ENCODE results near the gene UTP14C.
"Not testable (repeated sequence)": the region's sequence is repeated elsewhere in the genome, so short reads cannot be mapped to it uniquely, and the experiment has no call there.

UTP14C gene

DNA sequence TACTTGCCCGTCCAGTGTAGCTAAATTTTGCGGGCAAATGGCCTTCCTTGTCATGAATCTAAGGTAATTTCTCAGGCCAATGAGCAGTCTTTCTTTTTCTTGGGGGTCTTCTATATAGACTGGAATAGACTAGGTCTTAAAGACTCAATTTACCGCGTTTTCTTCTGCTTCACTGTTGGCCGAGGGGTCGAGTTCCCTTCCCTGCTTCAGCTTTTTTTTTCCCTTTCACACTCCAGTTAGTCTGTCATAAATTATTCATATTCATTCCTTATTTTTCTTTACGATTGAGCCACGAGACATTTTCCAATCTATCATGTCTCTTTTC lies 12.0 kb upstream of the UTP14C start:
- Mint-ChIP-seq H3K4me1 (ENCODE audit: low read depth) (peaks cover 32% of the 10 kb centered on the region), H3K9me3 (ENCODE audit: low read depth) (no peaks in the 10 kb centered on the region), H3K4me3 (peak overlapping the region; percentile 100), H3K27me3 (peaks cover 12% of the 10 kb centered on the region), H3K27ac (peak overlapping the region; percentile 95), H3K36me3 (peaks cover 6% of the 10 kb centered on the region)

DNA sequence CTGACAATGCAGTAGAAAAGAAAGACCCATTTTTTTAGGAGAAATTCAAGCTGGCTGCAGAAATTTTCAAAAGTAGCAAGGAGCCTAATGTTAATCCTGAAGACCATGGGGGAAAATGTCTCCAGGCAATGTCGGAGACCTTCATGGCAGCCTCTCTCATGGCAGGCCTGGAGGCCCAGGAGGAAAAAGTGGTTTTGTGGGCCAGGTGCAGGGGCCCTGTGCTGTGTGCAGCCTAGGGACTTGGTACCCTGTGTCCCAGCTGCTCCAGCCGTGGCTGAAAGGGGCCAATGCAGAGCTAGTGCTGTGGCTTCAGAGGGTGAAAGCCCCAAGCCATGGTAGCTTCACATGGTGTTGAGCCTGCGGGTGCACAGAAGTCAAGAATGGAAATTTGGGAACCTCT lies 8.2 kb upstream of the UTP14C start:
- Mint-ChIP-seq H3K27ac (no peak overlapping the region), H3K36me3 (peaks cover 20% of the 10 kb centered on the region), H3K4me1 (ENCODE audit: low read depth) (peaks cover 40% of the 10 kb centered on the region), H3K9me3 (ENCODE audit: low read depth) (no peaks in the 10 kb centered on the region), H3K27me3 (no peaks in the 10 kb centered on the region), H3K4me3 (no peak overlapping the region)

DNA sequence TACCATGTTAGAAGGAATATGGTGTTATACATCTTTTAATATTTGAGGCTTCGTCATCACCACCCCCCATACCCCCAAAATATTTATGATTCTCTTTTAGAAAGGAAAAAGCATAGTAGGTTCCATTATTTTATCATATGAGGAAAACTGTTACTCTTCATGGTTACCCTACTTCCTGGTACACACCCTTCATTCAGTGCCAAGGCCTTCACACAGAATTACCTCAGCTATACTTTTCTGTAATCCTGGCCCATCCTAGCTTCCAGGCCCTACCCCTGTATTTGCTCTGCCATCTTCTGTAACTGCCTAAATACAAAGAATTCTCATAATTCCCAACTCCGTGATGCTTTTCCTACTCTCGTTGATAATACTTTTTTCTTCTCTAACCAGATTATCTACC lies 4.3 kb upstream of the UTP14C start:
- Mint-ChIP-seq H3K27me3 (no peaks in the 10 kb centered on the region), H3K4me1 (ENCODE audit: low read depth) (peaks cover 31% of the 10 kb centered on the region), H3K4me3 (no peak overlapping the region), H3K9me3 (ENCODE audit: low read depth) (no peaks in the 10 kb centered on the region), H3K36me3 (peaks cover 29% of the 10 kb centered on the region), H3K27ac (no peak overlapping the region)

DNA sequence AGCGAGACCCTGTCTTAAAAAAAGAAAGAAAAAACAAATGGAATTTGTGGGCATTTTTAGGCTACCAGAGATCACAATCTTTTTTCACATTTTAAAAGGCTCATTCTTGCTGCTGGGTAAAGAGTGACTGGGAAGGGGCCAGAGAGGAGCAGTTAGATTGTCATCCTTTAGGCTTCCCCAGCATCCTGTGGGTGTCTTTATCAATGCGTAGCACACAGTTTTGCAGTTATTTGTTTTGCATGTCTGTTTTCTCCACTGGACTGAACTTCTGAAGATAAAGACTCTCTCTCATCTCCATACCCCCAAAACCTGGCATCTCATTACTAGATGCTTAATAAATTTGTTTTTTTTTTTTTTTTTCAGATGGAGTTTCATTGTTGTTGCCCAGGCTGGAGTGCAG lies 2.1 kb upstream of the UTP14C start:
- Mint-ChIP-seq H3K27ac (no peak overlapping the region), H3K36me3 (peaks cover 43% of the 10 kb centered on the region), H3K4me1 (ENCODE audit: low read depth) (peaks cover 39% of the 10 kb centered on the region), H3K9me3 (ENCODE audit: low read depth) (no peaks in the 10 kb centered on the region), H3K4me3 (no peak overlapping the region), H3K27me3 (no peaks in the 10 kb centered on the region)

DNA sequence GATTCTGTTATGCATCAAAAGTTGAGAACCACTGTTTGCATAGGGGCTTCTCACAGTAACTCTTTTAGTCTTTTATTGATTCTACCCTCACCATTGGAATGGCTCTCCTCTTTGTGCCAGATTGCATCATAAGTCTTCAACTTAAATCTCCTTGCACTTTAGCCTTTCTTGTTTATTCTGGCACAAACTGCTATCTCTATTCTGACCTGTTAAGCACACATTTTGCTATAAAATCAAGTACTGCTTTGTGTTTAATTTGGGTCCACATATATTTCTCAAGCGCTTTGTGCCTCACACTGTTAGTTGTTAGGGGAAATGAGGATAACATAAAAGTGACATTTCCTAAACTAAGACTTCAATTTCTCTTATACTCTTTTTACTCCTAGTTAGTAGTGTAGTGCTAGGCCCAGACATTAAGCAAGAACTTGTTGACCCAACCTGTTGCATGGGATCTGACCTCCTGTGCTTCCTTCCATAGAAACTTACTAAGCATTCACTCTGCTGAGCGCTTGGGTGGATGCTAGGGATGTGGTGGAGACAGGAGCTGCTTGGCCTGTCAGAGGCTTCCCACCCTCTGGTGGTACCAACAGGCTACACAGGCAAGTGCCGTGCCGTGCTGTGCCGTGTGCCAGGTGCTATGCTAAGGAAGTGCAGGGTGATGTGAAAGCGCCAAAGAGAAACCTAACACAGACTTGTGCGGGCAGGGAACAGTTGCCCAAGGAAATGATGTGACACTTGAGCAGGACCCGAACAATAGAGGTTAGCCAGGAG lies 1.2 kb downstream of the UTP14C start:
- Mint-ChIP-seq H3K27me3 (no peaks in the 10 kb centered on the region), H3K4me3 (no peak overlapping the region)

DNA sequence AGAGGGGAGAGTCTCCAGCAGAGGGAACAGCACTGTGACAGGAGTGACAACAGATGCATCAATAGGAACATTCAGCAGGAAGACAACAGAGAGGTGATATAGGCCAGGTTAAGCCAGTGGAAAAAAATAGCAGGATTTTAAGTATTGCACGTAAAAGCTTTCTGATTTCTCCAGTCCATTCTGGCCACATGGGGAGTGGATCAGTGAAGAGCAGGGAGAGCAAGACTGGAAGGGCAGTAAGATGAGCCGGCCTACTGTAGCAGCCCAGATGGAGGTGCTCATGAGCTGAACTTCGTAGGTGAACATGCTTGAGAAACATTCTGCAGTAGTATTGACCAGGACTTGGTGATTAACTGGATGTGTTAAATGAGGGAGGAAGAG lies 1.7 kb downstream of the UTP14C start:
- Mint-ChIP-seq H3K27ac (no peak overlapping the region), H3K9me3 (ENCODE audit: low read depth) (peaks cover 8% of the 10 kb centered on the region), H3K4me1 (ENCODE audit: low read depth) (peaks cover 27% of the 10 kb centered on the region), H3K27me3 (no peaks in the 10 kb centered on the region), H3K4me3 (no peak overlapping the region), H3K36me3 (peaks cover 50% of the 10 kb centered on the region)

More for the DNA sequence above, 1.2 kb downstream of the UTP14C start:
- Mint-ChIP-seq H3K4me1 (ENCODE audit: low read depth) (peaks cover 29% of the 10 kb centered on the region), H3K27ac (no peak overlapping the region), H3K9me3 (ENCODE audit: low read depth) (peaks cover 8% of the 10 kb centered on the region), H3K36me3 (peaks cover 55% of the 10 kb centered on the region)

DNA sequence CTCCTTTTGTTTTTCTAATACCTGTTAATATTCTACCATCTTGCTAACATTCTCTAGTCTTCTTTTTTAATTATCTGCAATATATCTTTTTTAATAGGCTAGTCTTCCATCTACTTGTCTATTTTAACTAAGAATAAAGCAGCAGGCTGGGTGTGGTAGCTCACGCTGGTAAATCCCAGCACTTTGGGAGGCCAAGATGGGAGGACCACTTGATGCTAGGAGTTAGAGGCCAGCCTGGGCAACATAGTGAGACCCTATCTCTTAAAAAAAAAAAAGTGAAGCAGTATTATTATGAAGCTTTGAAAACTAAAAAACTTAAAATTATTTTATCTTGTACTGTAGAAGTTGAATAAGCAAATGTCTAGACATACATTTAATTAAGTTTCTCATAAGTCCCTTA lies 3.3 kb downstream of the UTP14C start:
- no peaks in the 10 kb centered on the region for H3K27me3 Mint-ChIP-seq
- H3K4me3 Mint-ChIP-seq = no peak overlapping the region
- H3K9me3 Mint-ChIP-seq (ENCODE audit: low read depth) = peaks cover 8% of the 10 kb centered on the region
- H3K4me1 Mint-ChIP-seq (ENCODE audit: low read depth) = peaks cover 29% of the 10 kb centered on the region
- no peak overlapping the region for H3K27ac Mint-ChIP-seq
- H3K36me3 Mint-ChIP-seq = peaks cover 50% of the 10 kb centered on the region

DNA sequence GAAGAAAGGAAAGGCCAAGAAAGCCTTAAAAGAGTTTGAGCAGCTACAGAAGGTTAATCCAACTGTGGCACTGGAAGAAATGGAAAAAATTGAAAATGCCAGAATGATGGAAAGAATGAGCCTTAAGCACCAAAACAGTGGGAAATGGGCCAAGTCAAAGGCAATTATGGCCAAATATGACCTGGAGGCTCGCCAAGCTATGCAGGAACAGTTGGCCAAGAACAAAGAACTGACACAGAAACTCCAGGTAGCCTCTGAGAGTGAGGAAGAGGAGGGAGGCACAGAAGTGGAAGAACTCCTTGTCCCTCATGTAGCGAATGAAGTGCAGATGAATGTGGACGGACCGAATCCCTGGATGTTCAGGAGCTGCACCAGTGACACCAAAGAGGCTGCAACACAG lies 5.1 kb downstream of the UTP14C start:
- Mint-ChIP-seq H3K36me3 (peaks cover 44% of the 10 kb centered on the region), H3K4me1 (ENCODE audit: low read depth) (peaks cover 29% of the 10 kb centered on the region), H3K9me3 (ENCODE audit: low read depth) (peaks cover 8% of the 10 kb centered on the region), H3K27me3 (no peaks in the 10 kb centered on the region), H3K4me3 (no peak overlapping the region), H3K27ac (no peak overlapping the region)

DNA sequence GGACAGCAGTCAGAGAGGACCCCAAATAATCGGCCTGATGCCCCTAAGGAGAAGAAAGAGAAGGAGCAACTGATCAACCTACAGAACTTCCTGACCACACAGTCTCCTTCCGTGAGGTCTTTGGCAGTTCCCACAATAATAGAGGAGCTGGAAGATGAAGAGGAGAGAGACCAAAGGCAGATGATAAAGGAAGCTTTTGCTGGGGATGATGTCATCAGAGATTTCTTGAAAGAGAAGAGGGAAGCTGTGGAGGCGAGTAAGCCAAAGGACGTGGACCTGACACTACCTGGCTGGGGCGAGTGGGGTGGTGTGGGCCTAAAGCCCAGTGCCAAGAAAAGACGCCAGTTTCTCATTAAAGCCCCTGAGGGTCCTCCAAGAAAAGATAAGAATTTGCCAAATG lies 5.9 kb downstream of the UTP14C start:
- H3K9me3 Mint-ChIP-seq (ENCODE audit: low read depth); H3K27me3 Mint-ChIP-seq; H3K4me3 Mint-ChIP-seq; H3K27ac Mint-ChIP-seq: not testable (repeated sequence)
- H3K4me1 Mint-ChIP-seq (ENCODE audit: low read depth) = peaks cover 27% of the 10 kb centered on the region
- peaks cover 41% of the 10 kb centered on the region for H3K36me3 Mint-ChIP-seq

DNA sequence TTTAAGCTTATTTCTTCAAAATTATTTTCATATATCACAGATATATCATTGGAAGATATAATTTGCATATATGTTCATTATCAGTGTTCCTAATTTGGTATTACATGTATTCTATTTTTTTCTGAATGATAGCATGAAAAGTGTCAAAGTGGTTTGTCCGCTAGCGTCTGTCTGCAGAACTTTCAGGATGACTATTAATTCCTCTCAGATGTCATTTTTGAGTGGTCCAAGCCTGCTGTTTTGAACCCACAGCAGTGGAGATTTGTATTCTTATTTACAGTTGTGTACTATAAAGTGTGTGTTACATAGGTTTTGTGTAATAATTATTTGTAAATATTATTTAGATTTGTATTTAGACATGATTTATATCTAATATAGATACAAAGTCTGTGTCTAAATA lies 8.5 kb downstream of the UTP14C start:
- H3K4me1 Mint-ChIP-seq (ENCODE audit: low read depth) = peaks cover 7% of the 10 kb centered on the region
- H3K27me3 Mint-ChIP-seq = no peaks in the 10 kb centered on the region
- H3K27ac Mint-ChIP-seq = no peak overlapping the region
- H3K4me3 Mint-ChIP-seq = no peak overlapping the region
- H3K9me3 Mint-ChIP-seq (ENCODE audit: low read depth) = peaks cover 8% of the 10 kb centered on the region
- peaks cover 22% of the 10 kb centered on the region for H3K36me3 Mint-ChIP-seq

DNA sequence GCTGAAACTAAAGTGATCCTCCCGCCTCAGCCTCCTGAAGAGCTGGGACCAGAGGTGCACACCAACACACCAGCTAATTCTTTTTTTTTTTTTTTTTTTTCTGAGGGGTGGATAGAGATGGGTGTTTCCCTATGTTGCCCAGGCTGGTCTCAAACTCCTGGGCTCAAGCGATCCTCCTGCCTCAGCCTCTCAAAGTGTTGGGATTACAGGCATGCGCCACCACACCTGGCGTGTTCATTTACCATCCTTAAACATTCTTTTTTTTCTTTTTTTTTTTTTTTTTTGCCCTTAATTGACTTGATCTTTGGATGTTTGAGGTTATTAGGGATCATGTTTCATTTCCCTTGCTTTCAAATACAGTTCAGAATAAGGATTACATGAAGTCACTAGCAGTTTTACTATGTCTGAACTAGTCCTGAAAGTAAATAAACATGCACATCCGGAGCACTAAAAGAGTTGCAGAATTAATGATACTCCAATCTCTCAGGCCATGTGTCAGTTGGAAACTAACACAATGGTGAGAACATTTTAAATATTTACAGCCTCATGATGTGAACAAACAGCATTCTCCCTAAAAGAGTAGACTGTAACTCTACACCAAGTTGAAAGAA lies 10.2 kb downstream of the UTP14C start:
- H3K27ac Mint-ChIP-seq = no peak overlapping the region
- peaks cover 15% of the 10 kb centered on the region for H3K36me3 Mint-ChIP-seq
- H3K9me3 Mint-ChIP-seq (ENCODE audit: low read depth) = peaks cover 7% of the 10 kb centered on the region
- H3K27me3 Mint-ChIP-seq = no peaks in the 10 kb centered on the region
- H3K4me1 Mint-ChIP-seq (ENCODE audit: low read depth) = peaks cover 7% of the 10 kb centered on the region
- H3K4me3 Mint-ChIP-seq = no peak overlapping the region

DNA sequence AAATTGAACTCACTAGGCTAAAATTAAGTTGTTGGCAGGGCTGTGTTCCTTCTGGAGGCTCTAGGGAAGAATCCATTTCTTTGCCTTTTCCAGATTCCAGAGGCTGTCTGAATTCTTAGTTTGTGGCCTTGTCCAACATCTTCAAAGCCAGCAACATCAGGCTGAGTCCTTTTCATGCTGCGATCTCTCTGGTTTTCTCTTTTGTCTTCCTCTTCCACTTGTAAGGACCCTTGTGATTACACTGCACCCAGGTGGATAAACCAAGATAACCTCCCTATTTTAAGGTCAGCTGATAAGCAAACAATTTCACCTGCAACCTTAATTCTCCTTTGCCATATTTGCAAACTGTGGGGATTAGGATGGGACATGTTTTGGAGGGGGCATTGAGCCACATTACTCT lies 11.5 kb downstream of the UTP14C start:
- no peak overlapping the region for H3K27ac Mint-ChIP-seq
- H3K4me1 Mint-ChIP-seq (ENCODE audit: low read depth) = peaks cover 4% of the 10 kb centered on the region
- H3K4me3 Mint-ChIP-seq = no peak overlapping the region
- H3K36me3 Mint-ChIP-seq = peaks cover 16% of the 10 kb centered on the region
- peaks cover 3% of the 10 kb centered on the region for H3K9me3 Mint-ChIP-seq (ENCODE audit: low read depth)
- no peaks in the 10 kb centered on the region for H3K27me3 Mint-ChIP-seq

DNA sequence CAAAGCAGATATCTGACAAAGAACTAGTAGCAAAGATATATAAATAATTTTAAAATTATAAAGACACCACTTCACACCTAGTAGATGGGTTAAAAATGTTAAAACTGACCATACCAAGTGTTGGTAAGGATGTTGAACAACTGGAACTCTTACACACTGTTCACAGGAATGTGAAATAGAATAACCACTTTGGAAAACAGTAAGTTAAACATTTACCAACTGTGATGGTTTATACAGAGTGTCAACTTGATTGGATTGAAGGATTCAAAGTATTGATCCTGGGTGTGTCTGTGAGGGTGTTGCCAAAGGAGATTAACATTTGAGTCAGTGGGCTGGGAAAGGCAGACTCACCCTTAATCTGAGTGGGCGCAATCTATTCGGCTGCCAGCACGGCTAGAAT lies 19.2 kb downstream of the UTP14C start:
- H3K27ac Mint-ChIP-seq = no peak overlapping the region
- peaks cover 15% of the 10 kb centered on the region for H3K36me3 Mint-ChIP-seq
- H3K9me3 Mint-ChIP-seq (ENCODE audit: low read depth) = peaks cover 7% of the 10 kb centered on the region
- H3K4me1 Mint-ChIP-seq (ENCODE audit: low read depth) = no peaks in the 10 kb centered on the region
- no peaks in the 10 kb centered on the region for H3K27me3 Mint-ChIP-seq
- H3K4me3 Mint-ChIP-seq = no peak overlapping the region

DNA sequence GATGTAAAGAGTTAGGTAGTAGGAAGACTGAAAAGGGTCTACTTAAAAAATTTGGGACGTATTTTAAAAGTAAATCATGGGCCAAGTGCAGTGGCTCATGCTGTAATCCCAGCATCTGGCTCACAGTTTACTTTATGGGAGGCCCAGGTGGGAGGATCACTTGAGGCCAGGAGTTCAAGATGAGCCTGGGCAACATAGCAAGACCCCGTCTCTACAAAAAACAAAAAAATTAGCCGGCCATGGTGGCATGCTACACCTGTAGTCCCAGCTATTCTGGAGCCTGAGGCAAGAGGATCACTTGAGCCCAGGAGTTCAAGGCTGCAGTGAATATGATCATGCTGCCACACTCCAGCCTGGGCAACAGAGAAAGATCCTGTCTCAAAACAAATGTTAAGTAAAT lies 23.0 kb downstream of the UTP14C start:
- Mint-ChIP-seq H3K9me3 (ENCODE audit: low read depth) (peaks cover 18% of the 10 kb centered on the region), H3K27ac (no peak overlapping the region), H3K27me3 (peaks cover 6% of the 10 kb centered on the region), H3K36me3 (peaks cover 18% of the 10 kb centered on the region), H3K4me1 (ENCODE audit: low read depth) (no peaks in the 10 kb centered on the region), H3K4me3 (no peak overlapping the region)

DNA sequence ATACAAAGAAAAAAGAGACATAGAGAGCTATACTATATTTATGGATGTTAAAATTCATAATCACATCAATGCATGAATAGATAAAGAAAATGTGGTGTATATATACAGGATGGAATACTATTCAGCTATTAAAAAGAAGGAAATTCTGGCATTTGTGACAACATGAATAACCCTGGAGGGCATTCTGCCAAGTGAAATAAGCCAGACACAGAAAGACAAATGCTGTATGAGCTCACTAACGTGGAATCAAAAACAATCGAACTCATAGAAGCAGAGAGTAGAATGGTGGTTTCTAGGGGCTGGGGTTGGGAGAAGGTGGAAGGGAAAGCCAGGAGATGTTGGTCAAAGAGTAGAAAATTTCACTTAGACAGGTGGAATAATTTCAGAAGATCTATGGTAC lies 24.0 kb downstream of the UTP14C start:
- peaks cover 18% of the 10 kb centered on the region for H3K9me3 Mint-ChIP-seq (ENCODE audit: low read depth)
- H3K4me1 Mint-ChIP-seq (ENCODE audit: low read depth) = no peaks in the 10 kb centered on the region
- H3K27ac Mint-ChIP-seq = no peak overlapping the region
- peaks cover 18% of the 10 kb centered on the region for H3K36me3 Mint-ChIP-seq
- peaks cover 6% of the 10 kb centered on the region for H3K27me3 Mint-ChIP-seq
- H3K4me3 Mint-ChIP-seq = no peak overlapping the region

DNA sequence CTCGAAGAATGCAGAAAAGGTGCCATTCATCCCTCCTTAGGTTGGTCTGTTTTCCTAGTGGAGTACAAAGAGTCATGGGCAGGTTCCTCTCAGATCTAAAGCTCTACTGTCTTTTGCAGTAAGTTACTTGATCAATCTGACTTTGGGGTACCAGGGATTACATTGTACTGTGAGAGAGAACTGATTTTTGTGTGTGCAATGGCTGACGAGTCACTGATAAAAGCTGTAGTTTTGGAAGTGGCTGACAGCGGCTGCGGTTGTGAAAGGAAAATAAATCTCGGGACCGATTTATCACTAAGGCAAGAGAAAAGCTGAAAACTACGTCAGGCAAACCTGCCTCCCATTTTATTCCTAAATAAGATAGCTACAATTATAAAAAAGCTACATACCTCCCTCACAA lies 26.9 kb downstream of the UTP14C start:
- H3K27ac Mint-ChIP-seq = no peak overlapping the region
- no peak overlapping the region for H3K4me3 Mint-ChIP-seq
- H3K27me3 Mint-ChIP-seq = peaks cover 6% of the 10 kb centered on the region
- H3K36me3 Mint-ChIP-seq = peaks cover 12% of the 10 kb centered on the region
- no peaks in the 10 kb centered on the region for H3K4me1 Mint-ChIP-seq (ENCODE audit: low read depth)
- peaks cover 14% of the 10 kb centered on the region for H3K9me3 Mint-ChIP-seq (ENCODE audit: low read depth)
